DND-41 (cell line): ENCODE results near the gene DIPK1C.

ENCODE experiments used
- CTCF ChIP-seq: IDR thresholded peaks from 2 replicates; pipeline ENCODE4 v1.5.1; 2012; ENCODE audit warnings: borderline replicate concordance, low read length, moderate library complexity, mild to moderate bottlenecking; ENCODE audit not compliant: poor library complexity, severe bottlenecking; ENCODE audit errors: extremely low read depth
- EZH2 ChIP-seq: IDR thresholded peaks from 3 replicates; pipeline ENCODE4 v1.6.1; 2012; ENCODE audit warnings: borderline replicate concordance, low read depth, mild to moderate bottlenecking, moderate library complexity, low read length, inconsistent platforms; ENCODE audit not compliant: severe bottlenecking

GRCh38 chr18:74498712-74499627 is 41.9 kb upstream of the DIPK1C start:
- TF ChIP-seq CTCF, result no peak
- TF ChIP-seq EZH2, result no peak
